ENCODE results near the gene SPAG16. TPM values are rescaled to one million over a fixed set of nuclear protein-coding genes. Genes with fewer than 3 reads are reported as not detected.

The SPAG16 gene
- total RNA-seq, 1 donor from 2014 or later: 20.6 TPM

DNA sequence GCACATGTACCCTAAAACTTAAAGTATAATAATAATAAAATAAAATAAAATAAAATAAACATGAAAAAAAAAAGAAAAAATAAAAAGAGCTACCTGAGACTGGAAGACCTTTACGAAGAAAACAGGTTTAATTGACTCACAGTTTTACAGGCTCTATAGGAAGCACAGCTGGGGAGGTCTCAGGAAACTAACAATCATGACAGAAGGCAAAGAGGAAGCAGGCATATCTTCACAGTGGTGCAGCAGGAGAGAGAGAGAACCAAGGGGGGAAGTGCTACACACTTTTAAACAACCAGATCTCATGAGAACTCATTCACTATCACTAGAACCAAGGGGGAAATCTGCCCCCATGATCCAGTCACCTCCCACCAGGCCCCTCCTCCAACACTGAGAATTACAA, 747.3 kb downstream of the SPAG16 start:
- TF ChIP-seq, protein P1, sequence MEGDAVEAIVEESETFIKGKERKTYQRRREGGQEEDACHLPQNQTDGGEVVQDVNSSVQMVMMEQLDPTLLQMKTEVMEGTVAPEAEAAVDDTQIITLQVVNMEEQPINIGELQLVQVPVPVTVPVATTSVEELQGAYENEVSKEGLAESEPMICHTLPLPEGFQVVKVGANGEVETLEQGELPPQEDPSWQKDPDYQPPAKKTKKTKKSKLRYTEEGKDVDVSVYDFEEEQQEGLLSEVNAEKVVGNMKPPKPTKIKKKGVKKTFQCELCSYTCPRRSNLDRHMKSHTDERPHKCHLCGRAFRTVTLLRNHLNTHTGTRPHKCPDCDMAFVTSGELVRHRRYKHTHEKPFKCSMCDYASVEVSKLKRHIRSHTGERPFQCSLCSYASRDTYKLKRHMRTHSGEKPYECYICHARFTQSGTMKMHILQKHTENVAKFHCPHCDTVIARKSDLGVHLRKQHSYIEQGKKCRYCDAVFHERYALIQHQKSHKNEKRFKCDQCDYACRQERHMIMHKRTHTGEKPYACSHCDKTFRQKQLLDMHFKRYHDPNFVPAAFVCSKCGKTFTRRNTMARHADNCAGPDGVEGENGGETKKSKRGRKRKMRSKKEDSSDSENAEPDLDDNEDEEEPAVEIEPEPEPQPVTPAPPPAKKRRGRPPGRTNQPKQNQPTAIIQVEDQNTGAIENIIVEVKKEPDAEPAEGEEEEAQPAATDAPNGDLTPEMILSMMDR (IDR thresholded peaks at IDR 0.05; ENCODE audit: borderline replicate concordance): no peak
- no peaks in the 10 kb centered on the region for H3K27me3 ChIP-seq (ENCODE audit: low read depth)
- intact Hi-C loops (cut with micrococcal nuclease): no loop called here
- no peak for DNase-seq
- no peaks in the 10 kb centered on the region for H3K4me1 ChIP-seq
- no peaks in the 10 kb centered on the region for H3K9me3 ChIP-seq (replicated peaks)
- H3K4me3 ChIP-seq: no peak overlapping the region
- no peak overlapping the region for H3K27ac ChIP-seq (replicated peaks)
- H3K36me3 ChIP-seq: no peaks in the 10 kb centered on the region

DNA sequence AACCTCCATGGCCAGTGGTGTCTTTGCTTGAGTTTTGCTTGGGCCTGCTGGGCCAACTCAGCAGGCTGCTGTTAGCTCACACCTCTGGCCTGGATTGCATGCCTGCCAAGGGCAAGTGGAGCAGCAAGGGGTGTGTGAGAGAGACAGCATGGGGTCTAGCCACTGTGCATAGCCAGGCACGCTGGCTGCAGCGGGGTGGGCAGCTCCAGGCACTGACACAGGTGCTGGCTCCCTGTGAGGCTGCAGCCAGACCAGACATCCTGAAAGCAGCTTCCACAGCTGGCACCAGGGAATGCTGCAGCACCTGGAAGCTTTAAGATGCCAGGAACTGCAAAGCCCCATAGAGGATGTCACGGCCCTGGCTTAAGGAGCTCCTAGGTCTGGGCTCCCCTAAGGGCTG, 750.2 kb downstream of the SPAG16 start:
- Histone ChIP-seq H3K27ac (replicated peaks) (no peak overlapping the region), H3K4me3 (no peak overlapping the region), H3K9me3 (replicated peaks) (peaks cover under 1% of the 10 kb centered on the region), H3K27me3 (ENCODE audit: low read depth) (no peaks in the 10 kb centered on the region), H3K36me3 (no peaks in the 10 kb centered on the region), H3K4me1 (no peaks in the 10 kb centered on the region)
- no peak for DNase-seq
- intact Hi-C loops (cut with micrococcal nuclease): no loop called here
- TF ChIP-seq, protein P1 (IDR thresholded peaks at IDR 0.05; ENCODE audit: borderline replicate concordance): no peak

DNA sequence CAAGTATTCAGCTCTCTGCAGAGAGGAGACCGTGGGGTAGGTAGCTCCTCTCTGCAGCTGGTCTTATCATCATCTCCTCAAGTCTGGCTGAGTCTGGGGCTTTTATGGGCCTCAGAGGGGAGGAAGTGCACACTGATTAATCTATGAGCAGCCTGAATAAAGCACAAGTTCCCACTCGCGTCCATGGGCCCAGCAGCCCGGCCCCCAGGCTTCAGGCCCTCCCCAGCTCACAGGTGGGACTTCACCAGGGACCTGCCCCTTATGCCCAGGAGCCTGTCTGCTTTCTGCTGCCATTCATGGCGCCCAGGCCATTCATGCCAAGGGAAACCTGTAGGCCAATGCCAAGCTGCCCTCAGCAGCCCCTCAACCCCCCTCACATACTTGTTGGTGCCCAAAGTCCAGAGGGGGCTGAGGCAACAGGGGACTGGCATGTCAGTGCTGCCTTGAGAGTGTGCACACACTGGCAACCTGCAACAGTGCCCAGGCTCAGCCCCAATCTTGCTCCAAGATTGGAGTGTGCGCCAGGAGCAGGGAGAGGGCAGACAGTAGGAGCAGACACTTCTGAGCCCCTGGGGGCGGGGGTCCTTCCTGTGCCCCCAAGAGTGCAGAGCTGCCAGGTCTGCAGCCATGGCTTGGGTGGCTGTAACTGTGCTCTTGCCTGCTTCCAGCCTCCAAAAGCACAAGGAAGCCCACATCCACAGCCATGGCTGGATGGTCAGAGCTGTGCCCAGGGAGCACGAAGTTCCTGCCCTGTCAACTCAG, 751.0 kb downstream of the SPAG16 start:
- no peaks in the 10 kb centered on the region for H3K4me1 ChIP-seq
- TF ChIP-seq, protein P1 (IDR thresholded peaks at IDR 0.05; ENCODE audit: borderline replicate concordance): no peak
- H3K27me3 ChIP-seq (ENCODE audit: low read depth): no peaks in the 10 kb centered on the region
- no peaks in the 10 kb centered on the region for H3K36me3 ChIP-seq
- H3K9me3 ChIP-seq (replicated peaks): peaks cover 9% of the 10 kb centered on the region
- DNase-seq: no peak
- intact Hi-C loops (cut with micrococcal nuclease): no loop called here
- H3K4me3 ChIP-seq: no peak overlapping the region
- H3K27ac ChIP-seq (replicated peaks): no peak overlapping the region

DNA sequence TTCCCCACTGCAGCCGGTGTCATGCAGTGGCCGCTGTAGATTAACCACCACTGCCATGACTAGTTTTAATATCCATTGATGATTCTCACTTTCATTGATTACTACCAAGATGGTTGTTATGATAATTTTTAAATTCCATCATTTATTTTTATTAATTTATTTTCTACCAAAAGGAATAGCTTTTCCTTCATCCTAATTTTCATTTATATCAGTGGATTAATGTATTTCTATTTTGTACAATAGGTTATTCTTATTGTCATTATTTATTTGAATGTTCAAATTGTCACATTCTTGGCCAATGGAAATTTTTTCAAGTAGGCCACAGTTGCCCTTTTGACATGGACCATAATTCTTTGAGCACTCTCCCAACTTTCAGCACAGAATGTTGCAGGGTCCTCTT, 751.7 kb downstream of the SPAG16 start:
- no peak for DNase-seq
- H3K4me1 ChIP-seq: no peaks in the 10 kb centered on the region
- H3K27ac ChIP-seq (replicated peaks): no peak overlapping the region
- H3K4me3 ChIP-seq: no peak overlapping the region
- no peaks in the 10 kb centered on the region for H3K27me3 ChIP-seq (ENCODE audit: low read depth)
- H3K9me3 ChIP-seq (replicated peaks): peaks cover 15% of the 10 kb centered on the region
- intact Hi-C loops (cut with micrococcal nuclease): no loop called here
- TF ChIP-seq, protein P1 (IDR thresholded peaks at IDR 0.05; ENCODE audit: borderline replicate concordance): no peak
- H3K36me3 ChIP-seq: no peaks in the 10 kb centered on the region

DNA sequence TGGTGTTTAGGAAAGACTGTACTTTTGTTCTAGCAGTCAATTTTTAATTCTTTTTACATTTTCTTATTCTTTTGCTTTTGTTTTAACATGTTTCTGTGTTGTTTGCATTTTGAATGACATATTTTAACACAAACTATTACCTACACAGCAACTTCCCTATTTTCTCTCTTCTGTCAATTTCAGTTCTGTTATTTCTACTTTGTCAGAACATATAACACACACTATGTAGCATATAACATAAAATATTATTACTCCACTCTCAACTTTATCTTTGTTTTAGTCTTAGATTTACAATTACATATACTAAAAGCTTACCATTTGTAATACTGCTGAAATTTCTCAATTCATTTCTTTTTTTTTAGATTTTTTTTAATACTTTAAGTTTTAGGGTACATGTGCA, 753.9 kb downstream of the SPAG16 start:
- TF ChIP-seq, protein P1 (IDR thresholded peaks at IDR 0.05; ENCODE audit: borderline replicate concordance): no peak
- H3K27me3 ChIP-seq (ENCODE audit: low read depth): no peaks in the 10 kb centered on the region
- H3K36me3 ChIP-seq: no peaks in the 10 kb centered on the region
- no peak for DNase-seq
- intact Hi-C loops (cut with micrococcal nuclease): no loop called here
- peaks cover 24% of the 10 kb centered on the region for H3K9me3 ChIP-seq (replicated peaks)
- H3K27ac ChIP-seq (replicated peaks): no peak overlapping the region
- H3K4me1 ChIP-seq: no peaks in the 10 kb centered on the region
- H3K4me3 ChIP-seq: no peak overlapping the region
